Tibial nerve (tissue), 4 donors: Measurements from ENCODE around the gene ATP6V1G3.

Experiments
- CTCF ChIP-seq, 5 experiments: fragments of 200-600 bp in 3 of 5; fragments of 450-650 bp in 2 of 5; sonication (generic) in 3 of 5; IDR thresholded peaks; one replicate each; pipeline ENCODE4 v1.5.1; 2016 to 2019; ENCODE audit warnings: antibody characterized with exemption in 5 of 5, mild to moderate bottlenecking in 3 of 5, moderate library complexity in 2 of 5
- EP300 ChIP-seq, 2 donors: sonication (generic); formaldehyde crosslinking; IDR thresholded peaks; one replicate each; pipeline ENCODE4 v1.6.1; 2017; ENCODE audit warnings: antibody characterized with exemption in 2 of 2, mild to moderate bottlenecking in 1 of 2
- POLR2A ChIP-seq, 2 donors: fragments of 450-650 bp; IDR thresholded peaks; one replicate each; pipeline ENCODE4 v1.6.1; 2017; ENCODE audit warnings: antibody characterized with exemption in 2 of 2, mild to moderate bottlenecking in 2 of 2, moderate library complexity in 2 of 2

GRCh38 chr1:198541737-198542136 lies 1.3 kb upstream of the ATP6V1G3 start:
- no peak for TF ChIP-seq CTCF (IDR thresholded peaks at IDR 0.05)
- no peak for TF ChIP-seq POLR2A (IDR thresholded peaks at IDR 0.05)
- TF ChIP-seq EP300 (IDR thresholded peaks at IDR 0.05): no peak
